ENCODE measurements around the gene TUT7. TPM values are rescaled to one million over a fixed set of nuclear protein-coding genes. Genes with fewer than 3 reads are reported as not detected.
A peak's percentile ranks its signal among the peaks of the same experiment; 100 is the strongest.

TUT7 gene
- total and polyA plus RNA-seq, 10 of the 15 experiments (the other 5 are each of a cell fraction or from before 2014, with no cell fraction given), result 10.0 to 49.8 (median 30.4) TPM

DNA sequence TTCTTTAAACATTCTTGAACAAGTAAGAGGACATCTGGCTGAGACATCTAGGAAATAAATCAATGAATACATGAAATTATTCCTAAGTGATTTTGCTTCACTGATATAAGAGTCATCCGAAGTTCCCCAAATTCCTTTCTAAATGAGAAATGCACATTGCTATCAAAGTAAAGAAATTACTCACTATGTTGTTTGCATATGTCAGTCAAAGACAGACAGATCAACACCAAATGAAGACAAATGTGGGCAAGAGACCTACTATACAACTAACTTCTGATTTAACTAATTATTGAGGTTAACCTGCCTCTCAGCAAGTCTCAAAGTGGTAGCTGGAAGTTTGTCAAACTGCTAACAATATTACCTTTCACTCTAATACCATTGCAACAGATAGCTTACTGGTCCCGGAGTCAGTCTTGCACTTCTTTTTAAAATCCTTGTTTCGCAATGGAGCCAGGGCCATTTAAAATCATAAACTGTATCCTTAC lies 13.2 kb downstream of the TUT7 start (continued):
- TF ChIP-seq, protein P1, sequence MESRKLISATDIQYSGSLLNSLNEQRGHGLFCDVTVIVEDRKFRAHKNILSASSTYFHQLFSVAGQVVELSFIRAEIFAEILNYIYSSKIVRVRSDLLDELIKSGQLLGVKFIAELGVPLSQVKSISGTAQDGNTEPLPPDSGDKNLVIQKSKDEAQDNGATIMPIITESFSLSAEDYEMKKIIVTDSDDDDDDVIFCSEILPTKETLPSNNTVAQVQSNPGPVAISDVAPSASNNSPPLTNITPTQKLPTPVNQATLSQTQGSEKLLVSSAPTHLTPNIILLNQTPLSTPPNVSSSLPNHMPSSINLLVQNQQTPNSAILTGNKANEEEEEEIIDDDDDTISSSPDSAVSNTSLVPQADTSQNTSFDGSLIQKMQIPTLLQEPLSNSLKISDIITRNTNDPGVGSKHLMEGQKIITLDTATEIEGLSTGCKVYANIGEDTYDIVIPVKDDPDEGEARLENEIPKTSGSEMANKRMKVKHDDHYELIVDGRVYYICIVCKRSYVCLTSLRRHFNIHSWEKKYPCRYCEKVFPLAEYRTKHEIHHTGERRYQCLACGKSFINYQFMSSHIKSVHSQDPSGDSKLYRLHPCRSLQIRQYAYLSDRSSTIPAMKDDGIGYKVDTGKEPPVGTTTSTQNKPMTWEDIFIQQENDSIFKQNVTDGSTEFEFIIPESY (IDR thresholded peaks at IDR 0.05), result no peak
- TF ChIP-seq HDAC2 (IDR thresholded peaks at IDR 0.05), result no peak
- TF ChIP-seq, protein P2, sequence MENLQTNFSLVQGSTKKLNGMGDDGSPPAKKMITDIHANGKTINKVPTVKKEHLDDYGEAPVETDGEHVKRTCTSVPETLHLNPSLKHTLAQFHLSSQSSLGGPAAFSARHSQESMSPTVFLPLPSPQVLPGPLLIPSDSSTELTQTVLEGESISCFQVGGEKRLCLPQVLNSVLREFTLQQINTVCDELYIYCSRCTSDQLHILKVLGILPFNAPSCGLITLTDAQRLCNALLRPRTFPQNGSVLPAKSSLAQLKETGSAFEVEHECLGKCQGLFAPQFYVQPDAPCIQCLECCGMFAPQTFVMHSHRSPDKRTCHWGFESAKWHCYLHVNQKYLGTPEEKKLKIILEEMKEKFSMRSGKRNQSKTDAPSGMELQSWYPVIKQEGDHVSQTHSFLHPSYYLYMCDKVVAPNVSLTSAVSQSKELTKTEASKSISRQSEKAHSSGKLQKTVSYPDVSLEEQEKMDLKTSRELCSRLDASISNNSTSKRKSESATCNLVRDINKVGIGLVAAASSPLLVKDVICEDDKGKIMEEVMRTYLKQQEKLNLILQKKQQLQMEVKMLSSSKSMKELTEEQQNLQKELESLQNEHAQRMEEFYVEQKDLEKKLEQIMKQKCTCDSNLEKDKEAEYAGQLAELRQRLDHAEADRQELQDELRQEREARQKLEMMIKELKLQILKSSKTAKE (IDR thresholded peaks at IDR 0.05; ENCODE audit: low read depth, poor library complexity, severe bottlenecking), result peak; percentile 35
- peak; percentile 88 for TF ChIP-seq ZNF217 (IDR thresholded peaks at IDR 0.05)
- peak; percentile 61; the same call in 1 of the 2 replicates for TF ChIP-seq NR2F1 (conservative IDR thresholded peaks at IDR 0.05)
- TF ChIP-seq MYB (IDR thresholded peaks at IDR 0.05; ENCODE audit: borderline replicate concordance, low read depth, low read length), result no peak
- TF ChIP-seq, protein P3, sequence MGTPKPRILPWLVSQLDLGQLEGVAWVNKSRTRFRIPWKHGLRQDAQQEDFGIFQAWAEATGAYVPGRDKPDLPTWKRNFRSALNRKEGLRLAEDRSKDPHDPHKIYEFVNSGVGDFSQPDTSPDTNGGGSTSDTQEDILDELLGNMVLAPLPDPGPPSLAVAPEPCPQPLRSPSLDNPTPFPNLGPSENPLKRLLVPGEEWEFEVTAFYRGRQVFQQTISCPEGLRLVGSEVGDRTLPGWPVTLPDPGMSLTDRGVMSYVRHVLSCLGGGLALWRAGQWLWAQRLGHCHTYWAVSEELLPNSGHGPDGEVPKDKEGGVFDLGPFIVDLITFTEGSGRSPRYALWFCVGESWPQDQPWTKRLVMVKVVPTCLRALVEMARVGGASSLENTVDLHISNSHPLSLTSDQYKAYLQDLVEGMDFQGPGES (IDR thresholded peaks at IDR 0.05), result no peak
- no peak for TF ChIP-seq ASH2L (IDR thresholded peaks at IDR 0.05; ENCODE audit: borderline replicate concordance, low read depth)
- no peak for TF ChIP-seq KLF5 (IDR thresholded peaks at IDR 0.05; ENCODE audit: partially characterized antibody)
- no peak for TF ChIP-seq FOXM1 (IDR thresholded peaks at IDR 0.05; ENCODE audit: low read depth, low read length)
- TF ChIP-seq SRF (IDR thresholded peaks at IDR 0.05; ENCODE audit: low read depth in 2 of 2, low read length in 2 of 2), result no peak
- TF ChIP-seq SUPT20H (IDR thresholded peaks at IDR 0.05; ENCODE audit: borderline replicate concordance, control insufficient read depth, low read depth, low read length), result no peak
- no peak for TF ChIP-seq BHLHE40 (IDR thresholded peaks at IDR 0.05; ENCODE audit: borderline replicate concordance in 1 of 2, low read depth in 2 of 2, low read length in 1 of 2)
- no peak for TF ChIP-seq HDAC6 (IDR thresholded peaks at IDR 0.05; ENCODE audit: unreplicated experiment)
- TF ChIP-seq SREBF2 (IDR thresholded peaks at IDR 0.05; ENCODE audit: low read length), result no peak
- TF ChIP-seq, protein P4, sequence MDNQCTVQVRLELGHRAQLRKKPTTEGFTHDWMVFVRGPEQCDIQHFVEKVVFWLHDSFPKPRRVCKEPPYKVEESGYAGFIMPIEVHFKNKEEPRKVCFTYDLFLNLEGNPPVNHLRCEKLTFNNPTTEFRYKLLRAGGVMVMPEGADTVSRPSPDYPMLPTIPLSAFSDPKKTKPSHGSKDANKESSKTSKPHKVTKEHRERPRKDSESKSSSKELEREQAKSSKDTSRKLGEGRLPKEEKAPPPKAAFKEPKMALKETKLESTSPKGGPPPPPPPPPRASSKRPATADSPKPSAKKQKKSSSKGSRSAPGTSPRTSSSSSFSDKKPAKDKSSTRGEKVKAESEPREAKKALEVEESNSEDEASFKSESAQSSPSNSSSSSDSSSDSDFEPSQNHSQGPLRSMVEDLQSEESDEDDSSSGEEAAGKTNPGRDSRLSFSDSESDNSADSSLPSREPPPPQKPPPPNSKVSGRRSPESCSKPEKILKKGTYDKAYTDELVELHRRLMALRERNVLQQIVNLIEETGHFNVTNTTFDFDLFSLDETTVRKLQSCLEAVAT (IDR thresholded peaks at IDR 0.05), result no peak
- TF ChIP-seq CBFB (IDR thresholded peaks at IDR 0.05; ENCODE audit: low read depth), result no peak
- TF ChIP-seq FOS (IDR thresholded peaks at IDR 0.05; ENCODE audit: borderline replicate concordance, extremely low read depth, insufficient read length), result no peak
- TF ChIP-seq MTA2 (IDR thresholded peaks at IDR 0.05; ENCODE audit: low read depth), result peak; percentile 93
- peak; percentile 47 to 60 for TF ChIP-seq EP300 (IDR thresholded peaks at IDR 0.05; ENCODE audit: borderline replicate concordance in 1 of 2, control insufficient read depth in 1 of 2, low read depth in 2 of 2, low read length in 2 of 2)
- TF ChIP-seq, protein P5, sequence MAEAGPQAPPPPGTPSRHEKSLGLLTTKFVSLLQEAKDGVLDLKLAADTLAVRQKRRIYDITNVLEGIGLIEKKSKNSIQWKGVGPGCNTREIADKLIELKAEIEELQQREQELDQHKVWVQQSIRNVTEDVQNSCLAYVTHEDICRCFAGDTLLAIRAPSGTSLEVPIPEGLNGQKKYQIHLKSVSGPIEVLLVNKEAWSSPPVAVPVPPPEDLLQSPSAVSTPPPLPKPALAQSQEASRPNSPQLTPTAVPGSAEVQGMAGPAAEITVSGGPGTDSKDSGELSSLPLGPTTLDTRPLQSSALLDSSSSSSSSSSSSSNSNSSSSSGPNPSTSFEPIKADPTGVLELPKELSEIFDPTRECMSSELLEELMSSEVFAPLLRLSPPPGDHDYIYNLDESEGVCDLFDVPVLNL (IDR thresholded peaks at IDR 0.05; ENCODE audit: low read depth, low read length), result no peak
- TF ChIP-seq MEF2A (IDR thresholded peaks at IDR 0.05; ENCODE audit: insufficient read depth, low read depth, low read length), result no peak
